NAMALWA (cell line): ENCODE results near the gene GALE.
"Not testable (repeated sequence)": the region's sequence is repeated elsewhere in the genome, so short reads cannot be mapped to it uniquely, and the experiment has no call there.

Experiments used
- DNase-seq: peaks from one replicate; pipeline ENCODE4 v3.0.0-alpha.2; 2015; ENCODE audit warnings: low spot score

The GALE gene

GRCh38 chr1:23809751-23810171, 9.2 kb upstream of the GALE start:
- peak; percentile 92 for DNase-seq

- no peak for DNase-seq
These were observed 6.9 kb upstream of the GALE start for GRCh38 chr1:23807453-23807852.

DNA sequence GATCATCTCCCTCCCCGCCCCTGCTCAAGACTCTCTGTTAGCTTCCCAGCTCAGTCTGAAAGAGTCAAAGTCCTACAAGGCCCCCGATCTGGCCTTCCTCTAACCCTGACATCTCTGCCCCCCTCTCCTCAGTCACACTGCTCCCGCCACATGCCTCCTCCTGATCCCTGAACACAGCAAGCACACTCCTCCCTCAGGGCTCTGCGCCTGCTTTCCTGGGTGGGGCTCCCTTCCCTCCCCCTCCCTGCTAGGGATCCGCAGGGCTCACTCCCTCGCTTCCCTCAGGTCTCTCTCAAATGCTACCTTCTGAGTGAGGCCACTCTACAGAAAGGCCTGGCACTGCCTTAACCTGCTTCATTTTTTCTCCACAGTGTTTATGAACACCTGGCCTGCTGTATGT, 5.7 kb upstream of the GALE start:
- no peak for DNase-seq

GRCh38 chr1:23805025-23805424, 4.5 kb upstream of the GALE start:
- DNase-seq, result no peak

DNA sequence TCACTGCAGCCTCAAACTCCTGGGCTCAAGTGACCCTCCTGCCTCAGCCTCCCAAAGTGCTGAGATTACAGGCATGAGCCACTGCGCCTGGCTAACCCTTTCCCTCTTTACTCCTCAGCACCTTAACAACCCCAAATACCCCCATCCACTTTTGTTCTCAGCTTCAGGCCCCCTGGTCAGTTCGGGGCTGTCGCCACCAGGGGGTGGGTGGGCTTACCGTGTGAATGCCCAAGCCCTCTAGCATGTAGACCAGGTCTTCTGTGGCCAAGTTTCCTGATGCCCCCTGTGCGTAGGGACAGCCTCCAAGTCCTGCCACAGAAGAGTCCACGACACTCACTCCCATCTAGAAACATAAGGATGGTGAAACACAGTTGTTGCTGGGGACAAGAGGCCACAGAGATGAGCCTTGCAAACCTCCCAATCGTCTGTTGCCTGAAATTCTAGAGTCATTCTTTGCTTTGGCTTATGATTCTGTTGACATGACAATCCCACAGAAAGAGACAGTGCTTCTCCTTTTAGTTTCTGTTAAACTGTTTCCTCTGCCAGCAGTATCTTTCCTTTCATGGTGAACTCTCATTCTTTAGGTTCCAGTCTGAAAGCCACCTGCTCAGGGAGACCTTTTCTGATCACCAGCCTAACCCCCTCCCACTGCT, 3.8 kb upstream of the GALE start:
- peak; percentile 51 for DNase-seq

DNA sequence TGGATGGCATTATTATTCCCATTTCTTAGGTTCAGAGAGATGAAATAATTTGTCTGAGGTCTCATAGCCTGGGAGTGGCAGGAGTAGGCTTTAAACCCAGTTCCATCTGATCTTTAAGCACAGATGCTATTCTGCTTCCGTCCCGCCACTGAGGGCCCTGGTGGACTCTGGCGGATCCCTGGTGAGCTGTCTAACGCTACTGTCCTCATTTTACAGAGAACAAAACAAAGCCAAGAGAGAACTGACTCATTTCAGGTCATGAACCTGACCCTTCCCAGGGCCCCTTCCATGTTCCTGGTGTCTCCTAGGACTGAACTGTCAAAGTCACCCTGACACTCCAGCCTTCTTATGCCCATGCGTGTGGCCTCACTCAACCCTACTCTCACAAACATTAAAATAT, 3.1 kb upstream of the GALE start:
- no peak for DNase-seq

DNA sequence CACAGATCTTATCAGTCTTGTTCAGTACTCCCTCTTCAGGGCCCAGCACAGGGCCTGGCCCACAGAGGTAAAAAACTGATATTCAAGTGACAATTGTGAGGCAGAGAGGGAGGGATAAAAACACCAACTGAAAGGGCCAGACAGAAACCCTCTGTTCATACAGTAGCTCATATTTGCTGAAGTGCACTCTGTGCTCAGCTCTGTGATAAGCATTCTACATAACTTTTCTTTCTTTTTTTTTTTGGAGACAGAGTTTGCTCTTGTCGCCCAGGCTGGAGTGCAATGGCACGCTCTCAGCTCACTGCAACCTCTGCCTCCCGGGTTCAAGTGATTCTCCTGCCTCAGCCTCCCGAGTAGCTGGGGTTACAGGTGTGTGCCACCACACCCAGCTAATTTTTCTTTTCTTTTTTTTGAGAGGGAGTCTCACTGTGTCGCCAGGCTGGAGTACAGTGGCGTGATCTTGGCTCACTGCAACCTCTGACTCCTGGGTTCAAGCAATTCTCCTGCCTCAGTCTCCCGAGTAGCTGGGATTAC, 2.3 kb upstream of the GALE start:
- not testable (repeated sequence) for DNase-seq

DNA sequence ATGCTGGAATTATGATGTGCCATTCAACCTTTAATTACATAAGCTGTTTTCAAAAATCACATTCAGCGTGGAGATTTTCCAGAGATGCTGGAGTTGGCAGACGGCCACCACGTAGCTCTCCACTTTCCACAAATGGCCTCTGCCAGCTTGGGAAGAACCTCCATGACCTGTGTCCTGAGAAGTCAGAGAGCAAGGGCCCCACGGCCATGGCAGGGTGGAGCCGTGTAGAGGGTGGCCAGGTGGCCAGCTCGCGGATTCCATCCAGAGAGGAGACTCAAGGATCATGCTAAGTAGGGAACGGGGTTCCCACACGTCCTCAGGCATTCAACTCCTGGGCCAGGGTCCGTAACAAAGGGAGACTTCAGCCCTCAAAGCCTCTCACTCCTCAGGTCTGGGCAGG, 1.3 kb upstream of the GALE start:
- no peak for DNase-seq

- no peak for DNase-seq
These were observed 789 bp upstream of the GALE start for GRCh38 chr1:23801338-23801748.

DNA sequence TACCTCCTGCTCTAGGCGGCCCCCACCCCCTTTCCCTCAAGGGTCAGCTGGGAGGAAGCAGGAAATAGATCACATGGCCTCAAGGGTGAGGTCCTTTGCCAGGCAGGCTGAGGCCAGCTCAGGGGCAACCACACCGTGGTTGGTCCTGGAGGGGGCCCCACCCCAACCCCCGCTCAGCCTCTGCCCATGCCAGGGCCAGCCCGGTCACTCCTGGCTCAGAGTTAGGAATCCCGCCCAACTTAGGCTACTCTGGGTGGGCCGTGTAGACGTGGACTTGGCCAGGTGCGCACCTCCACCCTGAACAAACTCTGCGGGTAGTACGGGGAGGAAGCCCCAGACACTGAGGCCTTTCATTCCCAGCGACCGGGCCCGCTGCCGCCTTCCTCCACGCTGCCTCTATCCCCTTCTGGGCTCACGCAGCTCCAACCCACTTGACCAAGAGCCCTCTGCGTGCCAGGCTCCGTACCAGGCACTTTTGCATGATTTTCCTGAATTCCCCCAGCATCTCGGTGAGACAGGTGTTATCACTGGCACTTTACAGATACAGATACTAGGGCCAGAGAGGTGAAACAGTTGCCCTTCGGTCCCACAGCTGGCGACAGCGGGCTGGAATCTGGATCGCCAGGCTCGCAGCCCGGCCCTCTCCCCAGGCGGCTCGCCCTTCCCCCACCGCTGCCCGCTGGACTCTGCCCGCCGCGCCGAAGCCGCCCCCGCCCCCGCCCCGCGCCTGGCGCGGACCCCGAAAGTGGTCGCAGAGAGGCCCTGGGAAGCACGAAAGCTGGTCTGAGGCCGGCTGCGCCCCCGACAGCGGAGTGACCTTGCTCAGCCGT, 769 bp downstream of the GALE start:
- DNase-seq, result no peak

DNA sequence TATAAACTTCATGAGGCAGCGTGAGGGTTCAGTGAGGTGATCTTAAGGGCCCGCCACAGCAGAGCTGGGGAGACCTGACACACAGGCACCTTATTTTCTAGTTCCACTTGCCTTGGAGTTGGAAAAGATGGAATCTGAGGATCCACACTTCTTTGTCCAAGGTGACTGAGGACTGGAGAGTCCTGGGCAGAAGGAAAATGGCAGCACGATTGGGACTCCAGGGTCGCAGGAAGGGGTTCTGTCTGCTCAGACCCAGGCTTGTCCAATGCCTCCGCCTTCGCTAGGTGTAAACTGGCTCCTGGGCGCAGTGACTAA, 1.3 kb downstream of the GALE start:
- DNase-seq, result no peak

- DNase-seq, result peak; percentile 51
These were observed 1.9 kb downstream of the GALE start for GRCh38 chr1:23798662-23799142.

DNA sequence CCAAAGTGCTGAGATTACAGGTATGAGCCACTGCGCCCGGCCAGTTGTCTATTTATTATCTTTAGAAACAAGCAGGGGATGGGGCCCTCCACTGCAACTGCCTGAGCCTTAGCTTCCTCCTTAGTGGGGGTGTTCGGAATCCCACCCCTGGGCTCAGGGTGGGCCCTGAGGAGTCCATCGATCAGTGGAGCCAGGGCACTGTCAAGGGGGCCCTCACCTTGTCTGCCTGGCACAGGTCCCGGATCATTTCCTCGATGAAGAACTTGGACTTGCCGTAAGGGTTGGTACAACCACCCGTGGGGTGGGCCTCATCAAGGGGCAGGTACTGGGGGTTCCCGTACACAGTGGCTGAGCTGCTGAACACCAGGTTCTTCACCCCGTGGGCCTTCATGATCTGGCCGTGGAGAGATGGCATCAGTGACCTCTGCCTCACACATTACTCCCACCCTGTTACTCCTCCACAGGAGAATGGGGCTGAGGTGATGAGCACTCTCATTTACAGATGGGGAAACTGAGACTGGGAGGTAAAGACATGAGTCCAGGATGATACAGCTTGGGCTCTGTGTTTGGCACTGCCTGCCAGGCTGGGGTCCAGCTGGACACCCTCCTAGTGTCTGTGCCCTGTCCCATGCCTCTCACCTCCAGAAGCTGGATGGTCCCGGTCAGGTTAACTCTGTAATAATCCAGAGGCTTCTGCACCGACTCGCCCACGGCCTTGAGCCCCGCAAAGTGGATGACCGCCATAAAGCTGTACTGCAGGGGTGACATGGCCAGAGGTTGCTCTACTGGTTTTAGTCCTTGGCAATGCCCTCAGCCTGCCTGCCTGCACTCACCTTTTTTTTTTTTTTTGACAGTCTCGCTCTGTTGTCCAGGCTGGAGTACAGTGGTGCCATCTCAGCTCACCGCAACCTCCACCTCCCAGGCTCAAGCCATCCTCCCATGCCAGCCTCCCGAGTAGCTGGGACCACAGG, 2.8 kb downstream of the GALE start:
- DNase-seq, result no peak

DNA sequence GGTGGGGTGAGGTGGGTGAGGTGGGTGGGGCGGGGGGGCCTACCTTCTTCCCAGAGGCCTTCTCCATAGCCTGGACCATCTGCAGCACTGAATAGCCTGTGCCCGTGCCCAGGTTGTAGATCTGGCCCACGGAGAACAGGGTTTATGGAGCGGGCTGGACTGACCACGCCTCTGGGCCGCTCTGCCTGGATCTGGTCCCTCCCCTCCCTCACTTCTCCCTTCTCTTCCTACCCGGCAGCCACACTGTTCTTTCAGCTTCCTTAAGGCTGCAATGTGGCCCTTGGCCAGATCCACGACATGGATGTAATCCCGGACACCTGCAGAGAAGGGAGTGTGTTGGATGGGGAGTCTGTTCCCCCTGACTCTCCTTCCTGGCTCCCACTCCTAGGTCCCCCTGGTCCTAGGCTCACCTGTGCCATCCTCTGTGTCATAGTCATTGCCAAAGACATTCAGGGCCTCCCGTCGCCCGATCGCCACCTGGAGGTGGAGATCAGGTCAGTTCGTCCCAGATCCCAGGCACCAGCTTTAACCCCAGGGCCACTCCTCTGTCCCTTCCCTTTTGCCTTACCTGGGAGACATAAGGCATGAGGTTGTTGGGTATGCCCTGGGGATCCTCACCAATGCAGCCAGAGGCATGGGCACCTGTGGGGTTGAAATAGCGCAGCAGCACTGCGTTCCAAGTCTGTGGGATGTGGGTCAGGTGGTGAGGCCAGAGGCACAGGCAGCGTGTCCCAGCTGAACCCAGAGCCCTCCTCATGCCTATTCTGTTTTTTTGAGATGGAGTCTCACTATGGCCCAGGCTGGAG, 3.9 kb downstream of the GALE start:
- no peak for DNase-seq

DNA sequence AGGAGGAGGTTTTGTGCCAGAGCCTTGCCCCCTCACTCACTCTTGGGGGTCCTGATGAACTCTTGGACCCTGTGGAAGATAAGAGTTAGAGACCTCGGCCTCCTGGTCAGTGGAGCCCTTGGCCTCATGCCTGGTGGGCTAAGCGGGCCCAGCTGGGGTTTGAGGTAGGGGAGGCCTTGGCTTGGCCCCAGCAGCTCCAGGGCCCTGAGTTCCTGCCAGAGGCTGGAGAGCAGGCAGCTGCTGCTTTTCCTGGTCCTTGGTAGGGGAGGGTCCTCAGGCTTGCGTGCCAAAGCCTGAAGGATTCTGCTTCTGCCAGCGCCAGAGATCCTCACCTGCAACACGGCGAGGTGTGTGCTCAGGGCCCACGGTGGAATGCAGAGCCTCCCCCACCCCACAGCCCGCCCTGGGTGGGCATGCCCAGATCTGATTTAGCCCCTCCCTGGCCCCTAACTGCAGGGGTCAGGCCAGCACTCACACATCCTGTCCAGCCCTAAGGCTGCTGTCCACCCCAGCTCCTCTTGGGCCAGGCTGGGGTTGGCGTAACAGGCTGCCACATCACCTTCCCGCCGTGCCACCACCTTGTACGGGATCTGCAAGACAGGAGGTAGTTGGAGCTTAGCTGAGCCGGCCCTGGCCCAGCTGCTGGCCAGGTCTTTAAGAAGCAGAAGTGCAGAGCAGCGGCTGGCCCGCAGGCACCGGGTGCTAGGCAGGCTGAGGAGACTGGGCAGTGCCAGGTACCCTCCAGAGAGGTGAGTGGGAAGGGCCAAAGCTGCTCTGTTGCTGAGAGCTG, 4.7 kb downstream of the GALE start:
- no peak for DNase-seq

GRCh38 chr1:23794732-23795182, 5.8 kb downstream of the GALE start:
- DNase-seq, result not testable (repeated sequence)

DNA sequence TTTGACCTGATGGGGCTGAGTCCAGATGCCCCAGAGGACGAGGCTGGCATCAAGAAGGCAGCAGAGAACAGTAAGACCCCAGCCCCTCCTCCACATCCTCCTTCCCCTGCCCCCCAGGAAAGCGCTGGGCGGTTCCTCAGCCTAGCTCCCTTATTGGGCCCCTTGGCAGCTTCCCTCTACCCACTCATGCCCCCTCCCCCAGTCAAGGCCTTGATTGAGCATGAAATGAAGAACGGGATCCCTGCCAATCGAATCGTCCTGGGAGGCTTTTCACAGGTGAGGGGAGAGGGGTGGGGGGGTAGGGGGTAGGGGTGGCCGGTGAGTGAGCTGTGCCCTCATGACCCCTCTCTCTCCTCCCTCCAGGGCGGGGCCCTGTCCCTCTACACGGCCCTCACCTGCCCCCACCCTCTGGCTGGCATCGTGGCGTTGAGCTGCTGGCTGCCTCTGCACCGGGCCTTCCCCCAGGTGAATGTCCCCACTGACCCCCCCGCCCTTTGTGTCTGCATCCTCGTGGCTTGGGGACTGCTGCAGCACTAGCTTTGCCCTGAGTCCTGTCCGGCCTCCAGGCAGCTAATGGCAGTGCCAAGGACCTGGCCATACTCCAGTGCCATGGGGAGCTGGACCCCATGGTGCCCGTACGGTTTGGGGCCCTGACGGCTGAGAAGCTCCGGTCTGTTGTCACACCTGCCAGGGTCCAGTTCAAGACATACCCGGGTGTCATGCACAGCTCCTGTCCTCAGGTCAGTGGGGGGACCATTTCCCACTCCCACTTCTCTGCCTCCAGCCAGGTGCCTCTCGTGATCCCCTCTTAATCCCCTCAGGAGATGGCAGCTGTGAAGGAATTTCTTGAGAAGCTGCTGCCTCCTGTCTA, 6.5 kb downstream of the GALE start:
- DNase-seq, result no peak

DNA sequence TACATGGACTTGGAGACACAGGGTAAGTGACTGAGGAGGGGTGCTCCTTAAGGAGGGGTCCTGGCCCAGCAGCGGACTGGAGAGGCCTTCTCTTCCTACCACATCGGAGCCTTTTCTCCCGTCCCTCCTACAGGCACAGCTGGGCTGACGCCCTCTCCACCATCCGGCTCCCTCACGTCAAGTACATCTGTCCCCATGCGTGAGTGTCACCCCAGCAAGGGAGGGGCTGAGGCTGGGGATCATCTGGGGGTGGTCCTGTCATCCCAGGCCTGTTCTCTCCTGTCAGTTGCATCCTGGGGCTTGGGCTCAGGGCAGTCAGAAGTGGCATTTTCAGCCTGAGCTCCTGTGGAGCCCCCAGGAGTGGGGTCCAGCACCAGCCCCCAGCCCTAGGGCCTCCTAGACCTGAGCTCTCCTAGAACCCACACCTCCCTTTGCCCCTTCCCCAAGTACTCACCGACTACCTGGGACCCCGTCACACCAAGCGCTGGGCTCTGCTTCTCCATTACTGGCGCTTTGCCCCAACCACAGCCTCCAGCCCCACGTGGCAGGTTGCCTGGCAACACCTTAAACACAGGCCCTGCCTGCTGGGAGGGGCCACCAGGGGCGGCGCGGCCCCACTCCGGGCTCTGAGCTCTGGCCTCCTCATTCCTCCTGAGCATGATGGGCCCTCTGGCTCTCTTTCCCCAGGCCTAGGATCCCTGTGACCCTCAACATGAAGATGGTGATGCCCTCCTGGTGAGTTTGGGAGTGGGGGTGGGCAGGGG, 7.4 kb downstream of the GALE start:
- DNase-seq, result peak; percentile 78
